Measurements from ENCODE around the gene DNAL4. TPM values are rescaled to one million over a fixed set of nuclear protein-coding genes. Genes with fewer than 3 reads are reported as not detected.

The DNAL4 gene
- total and polyA plus RNA-seq, 3 donors from 2014 or later = 54.4 to 107 (median 76.8) TPM

DNA sequence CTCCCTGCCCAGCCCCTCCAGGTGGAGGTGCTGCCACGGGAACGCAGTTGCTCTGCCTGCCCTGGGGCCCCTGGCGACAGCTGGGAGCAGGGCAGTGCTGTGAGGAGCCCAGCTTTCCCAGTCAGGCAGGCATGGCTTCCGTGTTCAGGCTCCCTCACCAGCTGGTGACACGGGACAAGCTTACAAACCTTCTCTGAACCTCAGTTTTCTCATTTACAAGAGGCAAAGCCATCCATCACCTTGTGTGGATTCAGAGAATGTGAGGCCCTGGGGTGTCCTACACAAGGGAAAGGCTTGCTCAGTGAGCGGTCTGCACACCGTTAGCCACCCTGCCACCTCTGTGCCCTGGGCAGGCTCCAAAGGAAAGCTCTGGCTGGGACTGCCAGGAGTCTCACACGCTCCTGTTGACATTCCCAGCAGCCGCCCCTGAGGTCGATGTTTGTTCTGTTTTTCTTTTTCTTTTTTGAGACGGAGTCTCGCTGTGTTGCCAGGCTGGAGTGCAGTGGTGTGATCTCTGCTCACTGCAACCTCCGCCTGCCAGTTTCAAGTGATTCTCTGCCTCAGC, 61.6 kb downstream of the DNAL4 start:
- intact Hi-C loops (cut with DNase I; ENCODE audit: low total_unique reads) = no loop called here
- TF ChIP-seq POLR2A (IDR thresholded peaks at IDR 0.05) = no peak
- TF ChIP-seq, protein P1, sequence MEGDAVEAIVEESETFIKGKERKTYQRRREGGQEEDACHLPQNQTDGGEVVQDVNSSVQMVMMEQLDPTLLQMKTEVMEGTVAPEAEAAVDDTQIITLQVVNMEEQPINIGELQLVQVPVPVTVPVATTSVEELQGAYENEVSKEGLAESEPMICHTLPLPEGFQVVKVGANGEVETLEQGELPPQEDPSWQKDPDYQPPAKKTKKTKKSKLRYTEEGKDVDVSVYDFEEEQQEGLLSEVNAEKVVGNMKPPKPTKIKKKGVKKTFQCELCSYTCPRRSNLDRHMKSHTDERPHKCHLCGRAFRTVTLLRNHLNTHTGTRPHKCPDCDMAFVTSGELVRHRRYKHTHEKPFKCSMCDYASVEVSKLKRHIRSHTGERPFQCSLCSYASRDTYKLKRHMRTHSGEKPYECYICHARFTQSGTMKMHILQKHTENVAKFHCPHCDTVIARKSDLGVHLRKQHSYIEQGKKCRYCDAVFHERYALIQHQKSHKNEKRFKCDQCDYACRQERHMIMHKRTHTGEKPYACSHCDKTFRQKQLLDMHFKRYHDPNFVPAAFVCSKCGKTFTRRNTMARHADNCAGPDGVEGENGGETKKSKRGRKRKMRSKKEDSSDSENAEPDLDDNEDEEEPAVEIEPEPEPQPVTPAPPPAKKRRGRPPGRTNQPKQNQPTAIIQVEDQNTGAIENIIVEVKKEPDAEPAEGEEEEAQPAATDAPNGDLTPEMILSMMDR (IDR thresholded peaks at IDR 0.05) = no peak
- no peak for DNase-seq
- WGBS, 2 donors = 81 to 83% methylated on average over 11 to 13 of the region's 13 CpGs
- Histone ChIP-seq H3K9me3 (no peaks in the 10 kb centered on the region), H3K27me3 (no peaks in the 10 kb centered on the region), H3K27ac (no peak overlapping the region), H3K4me1 (peaks cover 11% of the 10 kb centered on the region), H3K4me3 (no peak overlapping the region), H3K36me3 (ENCODE audit: low read depth, missing control alignments) (no peaks in the 10 kb centered on the region)

DNA sequence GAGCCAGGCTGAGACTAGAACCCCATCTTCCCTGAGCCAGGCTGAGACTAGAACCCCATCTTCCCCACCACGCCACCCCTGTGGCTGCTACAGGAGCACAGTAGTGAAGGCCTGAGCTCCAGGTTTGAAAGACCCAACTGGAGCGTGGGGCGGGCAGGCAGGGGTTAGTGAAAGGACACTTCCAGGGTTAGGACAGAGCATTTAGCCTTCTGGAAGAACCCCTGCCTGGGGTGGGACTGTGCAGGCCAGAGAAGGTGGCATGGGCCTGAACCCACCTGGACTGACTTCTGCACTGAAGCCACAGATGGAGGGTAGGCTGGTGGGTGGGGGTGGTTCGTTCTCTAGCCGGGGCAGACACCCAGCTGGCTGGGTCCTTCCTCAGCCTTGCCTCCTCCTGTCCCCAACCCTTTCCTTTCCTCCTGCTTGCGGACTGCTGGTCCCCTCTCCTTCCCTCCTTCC, 62.2 kb downstream of the DNAL4 start:
- no peak for TF ChIP-seq POLR2A (IDR thresholded peaks at IDR 0.05)
- TF ChIP-seq, protein P1 (IDR thresholded peaks at IDR 0.05) = no peak
- no peak overlapping the region for H3K4me3 ChIP-seq
- H3K27ac ChIP-seq = no peak overlapping the region
- no peaks in the 10 kb centered on the region for H3K36me3 ChIP-seq (ENCODE audit: low read depth, missing control alignments)
- 80 to 96% methylated on average over 5 to 6 of the region's 6 CpGs for WGBS, 2 donors
- no peak for DNase-seq
- no peaks in the 10 kb centered on the region for H3K9me3 ChIP-seq
- H3K27me3 ChIP-seq = no peaks in the 10 kb centered on the region
- peaks cover 11% of the 10 kb centered on the region for H3K4me1 ChIP-seq
- intact Hi-C loops (cut with DNase I; ENCODE audit: low total_unique reads) = no loop called here

DNA sequence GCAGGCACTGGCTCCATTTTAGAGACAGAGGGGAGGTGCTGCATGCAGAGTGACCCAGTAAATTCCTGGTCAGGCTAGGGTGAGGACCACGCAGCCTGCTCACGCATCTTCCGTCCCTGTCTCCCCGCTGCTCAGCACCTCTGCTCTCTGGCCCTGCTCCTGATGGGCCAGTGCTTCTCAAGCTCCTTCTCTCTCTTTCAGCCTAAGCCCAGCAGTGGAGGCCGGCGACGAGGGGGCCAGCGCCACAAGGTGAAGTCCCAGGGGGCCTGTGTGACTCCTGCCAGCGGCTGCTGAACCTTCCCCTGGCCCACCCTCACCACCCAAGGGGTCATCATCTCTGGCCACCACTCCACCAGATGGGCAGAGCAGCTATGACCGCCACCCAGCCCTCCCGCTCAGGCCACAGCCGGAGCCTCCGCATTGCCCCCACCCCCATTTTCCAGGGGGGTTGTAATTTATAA, 63.5 kb downstream of the DNAL4 start:
- H3K27ac ChIP-seq = no peak overlapping the region
- H3K4me3 ChIP-seq = no peak overlapping the region
- H3K4me1 ChIP-seq = peaks cover 11% of the 10 kb centered on the region
- intact Hi-C loops (cut with DNase I; ENCODE audit: low total_unique reads) = no loop called here
- TF ChIP-seq, protein P1 (IDR thresholded peaks at IDR 0.05) = no peak
- no peak for TF ChIP-seq POLR2A (IDR thresholded peaks at IDR 0.05)
- H3K9me3 ChIP-seq = no peaks in the 10 kb centered on the region
- no peaks in the 10 kb centered on the region for H3K27me3 ChIP-seq
- WGBS, 2 donors = 93 to 95% methylated on average over 8 to 13 of the region's 13 CpGs
- no peak for DNase-seq
- no peaks in the 10 kb centered on the region for H3K36me3 ChIP-seq (ENCODE audit: low read depth, missing control alignments)

DNA sequence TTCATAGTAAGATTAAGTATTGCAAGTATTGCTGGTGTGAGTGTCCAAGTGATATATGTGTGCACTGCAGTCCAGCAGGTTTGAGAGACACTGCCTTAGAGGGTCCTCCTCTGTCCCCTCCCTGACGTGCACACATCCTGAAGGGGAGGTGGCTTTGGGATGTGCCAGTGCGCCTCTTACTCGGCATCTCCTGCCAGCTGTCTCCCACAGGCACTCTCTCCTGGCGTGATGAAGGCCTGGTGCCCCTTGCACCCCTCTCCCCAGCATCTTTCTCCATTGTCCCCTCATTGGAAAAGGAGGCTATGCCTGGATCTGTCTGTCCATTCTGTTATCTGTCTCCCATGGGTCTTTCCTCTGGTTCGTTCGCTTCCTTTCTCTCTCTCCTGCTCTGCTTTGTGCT, 64.0 kb downstream of the DNAL4 start:
- Histone ChIP-seq H3K27me3 (no peaks in the 10 kb centered on the region), H3K36me3 (ENCODE audit: low read depth, missing control alignments) (no peaks in the 10 kb centered on the region), H3K27ac (no peak overlapping the region), H3K4me1 (peaks cover 11% of the 10 kb centered on the region), H3K9me3 (no peaks in the 10 kb centered on the region), H3K4me3 (no peak overlapping the region)
- no peak for DNase-seq
- TF ChIP-seq, protein P1 (IDR thresholded peaks at IDR 0.05) = no peak
- TF ChIP-seq POLR2A (IDR thresholded peaks at IDR 0.05) = no peak
- WGBS, 2 donors = 87 to 95% methylated on average over 6 of the region's 6 CpGs
- intact Hi-C loops (cut with DNase I; ENCODE audit: low total_unique reads) = no loop called here
